Measurements from ENCODE around the gene UTP14A. TPM values are rescaled to one million over a fixed set of nuclear protein-coding genes. Genes with fewer than 3 reads are reported as not detected.
"Not testable (repeated sequence)": the region's sequence is repeated elsewhere in the genome, so short reads cannot be mapped to it uniquely, and the experiment has no call there.

Gene UTP14A
- total RNA-seq, result 23.5 and 27.7 TPM in 2 replicates
- polyA plus RNA-seq, result 4.7 and 6.5 TPM in 2 replicates
- 13.5 and 14.9 TPM in 2 replicates for polyA plus RNA-seq (2011; cell fraction: cytosol; rRNA removed)
- polyA plus RNA-seq (2011; cell fraction: nucleus; rRNA removed), result 14.2 and 19.9 TPM in 2 replicates
- 20.5 and 27.9 TPM in 2 replicates for polyA plus RNA-seq (2012)
- polyA minus RNA-seq, result 7.7 and 7.8 TPM in 2 replicates
- polyA minus RNA-seq (2011; cell fraction: cytosol; rRNA and poly(A)+ RNA removed), result 18.2 TPM
- 4.5 and 5.0 TPM in 2 replicates for polyA minus RNA-seq (2011; cell fraction: nucleus; rRNA and poly(A)+ RNA removed)
- percentile 73 among the genes with signal in this experiment for Bru-seq, nascent RNA
- percentile 72 among the genes with signal in this experiment for BruChase-seq, experiment 1, labeled RNA remaining after a 6-hour chase
- BruChase-seq, experiment 2, labeled RNA remaining after a 2-hour chase, result percentile 66 among the genes with signal in this experiment
- long read RNA-seq, transcript UTP14A-201 (15 exons, 2,488 nt), result major isoform, 63 of 76 reads
- long read RNA-seq, partial matches to known transcripts, result 7 of 76 reads
- long read RNA-seq, other reads (novel, unspliced or antisense), result 6 of 76 reads

- TSS peak; percentile 68 for BruUV-seq (replicated peaks)
- Histone ChIP-seq H3K27me3 (ENCODE audit: control insufficient read depth in 2 of 2, insufficient read depth in 2 of 2, low read length in 2 of 2) (no peaks in the 10 kb centered on the region), H3K9me3 (replicated peaks; ENCODE audit: control insufficient read depth, insufficient read depth, low read length) (no peaks in the 10 kb centered on the region), H3K4me2 (ENCODE audit: insufficient read depth, low read length) (peak within 1 kb of the TSS; percentile 80), H3K79me2 (ENCODE audit: control insufficient read depth, insufficient read depth, low read length) (peaks cover 17% of the 10 kb centered on the region), H3K9me1 (replicated peaks; ENCODE audit: control insufficient read depth, extremely low read depth, insufficient read depth, low read length) (no peaks in the 10 kb centered on the region), H3K36me3 (ENCODE audit: control insufficient read depth in 2 of 2, extremely low read depth in 1 of 2, insufficient read depth in 2 of 2, low read length in 2 of 2) (peaks cover 3 to 4% of the 10 kb centered on the region in 2 experiments), H3K4me3 (replicated peaks in 1 of 3; ENCODE audit: insufficient read depth in 1 of 3, low read depth in 1 of 3, low read length in 3 of 3) (peak within 1 kb of the TSS; percentile 69 to 97 (median 96)), H3K4me1 (ENCODE audit: control insufficient read depth, extremely low read depth, insufficient read depth, low read length) (peaks cover 6% of the 10 kb centered on the region), H2AFZ (ENCODE audit: low read depth, low read length) (peak within 1 kb of the TSS; percentile 77), H3K9ac (replicated peaks; ENCODE audit: extremely low read depth, insufficient read depth, low read length) (peak within 1 kb of the TSS; percentile 91), H4K20me1 (replicated peaks; ENCODE audit: control insufficient read depth, extremely low read depth, insufficient read depth, low read length) (no peaks in the 10 kb centered on the region), H3K27ac (ENCODE audit: insufficient read depth, low read depth, low read length) (peak within 1 kb of the TSS; percentile 64)
- intact Hi-C loops (cut with micrococcal nuclease), result loop anchor here (1.0 to 2.0 kb wide), 3 partner anchors 63 to 299 kb away; partner anchors contain the start of gene ZDHHC9
- DNase-seq (ENCODE audit: low read depth, low spot score) (peak; percentile 88), FAIRE-seq (peak; percentile 95)
- CTCF ChIA-PET, result interaction anchor here (0.9 to 2.0 kb wide), 8 partner anchors 10 to 305 kb away, joined by 3 to 11 read pairs (median 6); no protein-coding TSS in a partner anchor
- dilution Hi-C loops (cut with MboI; ENCODE audit: extremely low pct_ligation_motif_present, low sequenced_read_pairs), result no loop called here
- TF ChIP-seq POLR2A (IDR thresholded peaks at IDR 0.05; ENCODE audit: low read depth, low read length), result peak; percentile 61
- TF ChIP-seq JUN (IDR thresholded peaks at IDR 0.05; ENCODE audit: borderline replicate concordance, insufficient read depth, insufficient read length, low read depth), result no peak
- POLR2A ChIA-PET, result interaction anchor here (1.1 kb wide), 1 partner anchor 25 kb away, joined by 5 read pairs; no protein-coding TSS in a partner anchor
Observed at GRCh38 chrX:129905787-129906580, at the start of gene UTP14A. UTP14A (plus strand) TSS chrX:129906164; CDS start chrX:129906211, 47 bp downstream.

- dilution Hi-C loops (cut with MboI; ENCODE audit: extremely low pct_ligation_motif_present, low sequenced_read_pairs), result not testable (repeated sequence)
Observed at GRCh38 chrX:129859134-129859533, 46.8 kb upstream of the UTP14A start.

GRCh38 chrX:129866321-129866720, 39.6 kb upstream of the UTP14A start:
- H3K9me1 ChIP-seq (replicated peaks; ENCODE audit: control insufficient read depth, extremely low read depth, insufficient read depth, low read length); H2AFZ ChIP-seq (ENCODE audit: low read depth, low read length); H3K27me3 ChIP-seq (ENCODE audit: control insufficient read depth in 2 of 2, insufficient read depth in 2 of 2, low read length in 2 of 2); H3K36me3 ChIP-seq (ENCODE audit: control insufficient read depth in 2 of 2, extremely low read depth in 1 of 2, insufficient read depth in 2 of 2, low read length in 2 of 2); H3K9ac ChIP-seq (replicated peaks; ENCODE audit: extremely low read depth, insufficient read depth, low read length); H4K20me1 ChIP-seq (replicated peaks; ENCODE audit: control insufficient read depth, extremely low read depth, insufficient read depth, low read length); H3K9me3 ChIP-seq (replicated peaks; ENCODE audit: control insufficient read depth, insufficient read depth, low read length); intact Hi-C loops (cut with micrococcal nuclease); FAIRE-seq; H3K27ac ChIP-seq (ENCODE audit: insufficient read depth, low read depth, low read length); H3K79me2 ChIP-seq (ENCODE audit: control insufficient read depth, insufficient read depth, low read length); H3K4me1 ChIP-seq (ENCODE audit: control insufficient read depth, extremely low read depth, insufficient read depth, low read length); BruUV-seq (replicated peaks); H3K4me3 ChIP-seq (replicated peaks in 1 of 3; ENCODE audit: insufficient read depth in 1 of 3, low read depth in 1 of 3, low read length in 3 of 3); dilution Hi-C loops (cut with MboI; ENCODE audit: extremely low pct_ligation_motif_present, low sequenced_read_pairs); H3K4me2 ChIP-seq (ENCODE audit: insufficient read depth, low read length); DNase-seq (ENCODE audit: low read depth, low spot score); POLR2A ChIA-PET; CTCF ChIA-PET: not testable (repeated sequence)

More at GRCh38 chrX:129859134-129859533, 46.8 kb upstream of the UTP14A start:
- H4K20me1 ChIP-seq (replicated peaks; ENCODE audit: control insufficient read depth, extremely low read depth, insufficient read depth, low read length); H2AFZ ChIP-seq (ENCODE audit: low read depth, low read length); intact Hi-C loops (cut with micrococcal nuclease); H3K9me3 ChIP-seq (replicated peaks; ENCODE audit: control insufficient read depth, insufficient read depth, low read length); H3K27ac ChIP-seq (ENCODE audit: insufficient read depth, low read depth, low read length); H3K36me3 ChIP-seq (ENCODE audit: control insufficient read depth in 2 of 2, extremely low read depth in 1 of 2, insufficient read depth in 2 of 2, low read length in 2 of 2); H3K27me3 ChIP-seq (ENCODE audit: control insufficient read depth in 2 of 2, insufficient read depth in 2 of 2, low read length in 2 of 2); H3K4me3 ChIP-seq (replicated peaks in 1 of 3; ENCODE audit: insufficient read depth in 1 of 3, low read depth in 1 of 3, low read length in 3 of 3); H3K9me1 ChIP-seq (replicated peaks; ENCODE audit: control insufficient read depth, extremely low read depth, insufficient read depth, low read length); H3K4me1 ChIP-seq (ENCODE audit: control insufficient read depth, extremely low read depth, insufficient read depth, low read length); H3K79me2 ChIP-seq (ENCODE audit: control insufficient read depth, insufficient read depth, low read length); BruUV-seq (replicated peaks); DNase-seq (ENCODE audit: low read depth, low spot score); H3K9ac ChIP-seq (replicated peaks; ENCODE audit: extremely low read depth, insufficient read depth, low read length); H3K4me2 ChIP-seq (ENCODE audit: insufficient read depth, low read length); FAIRE-seq; POLR2A ChIA-PET: not testable (repeated sequence)
- CTCF ChIA-PET, result interaction anchor here (1.1 kb wide), 1 partner anchor 10 kb away, joined by 3 read pairs; no protein-coding TSS in a partner anchor

Measured in endothelial cell of umbilical vein (primary cell).